Limb (tissue), 2 donors: Measurements from ENCODE around the gene SLC4A5.

Experiments
- DNase-seq, 2 donors: peaks; one replicate each; pipeline ENCODE4 v3.0.0-alpha.2; 2016; ENCODE audit errors: extremely low spot score in 2 of 2

The SLC4A5 gene, protein sequence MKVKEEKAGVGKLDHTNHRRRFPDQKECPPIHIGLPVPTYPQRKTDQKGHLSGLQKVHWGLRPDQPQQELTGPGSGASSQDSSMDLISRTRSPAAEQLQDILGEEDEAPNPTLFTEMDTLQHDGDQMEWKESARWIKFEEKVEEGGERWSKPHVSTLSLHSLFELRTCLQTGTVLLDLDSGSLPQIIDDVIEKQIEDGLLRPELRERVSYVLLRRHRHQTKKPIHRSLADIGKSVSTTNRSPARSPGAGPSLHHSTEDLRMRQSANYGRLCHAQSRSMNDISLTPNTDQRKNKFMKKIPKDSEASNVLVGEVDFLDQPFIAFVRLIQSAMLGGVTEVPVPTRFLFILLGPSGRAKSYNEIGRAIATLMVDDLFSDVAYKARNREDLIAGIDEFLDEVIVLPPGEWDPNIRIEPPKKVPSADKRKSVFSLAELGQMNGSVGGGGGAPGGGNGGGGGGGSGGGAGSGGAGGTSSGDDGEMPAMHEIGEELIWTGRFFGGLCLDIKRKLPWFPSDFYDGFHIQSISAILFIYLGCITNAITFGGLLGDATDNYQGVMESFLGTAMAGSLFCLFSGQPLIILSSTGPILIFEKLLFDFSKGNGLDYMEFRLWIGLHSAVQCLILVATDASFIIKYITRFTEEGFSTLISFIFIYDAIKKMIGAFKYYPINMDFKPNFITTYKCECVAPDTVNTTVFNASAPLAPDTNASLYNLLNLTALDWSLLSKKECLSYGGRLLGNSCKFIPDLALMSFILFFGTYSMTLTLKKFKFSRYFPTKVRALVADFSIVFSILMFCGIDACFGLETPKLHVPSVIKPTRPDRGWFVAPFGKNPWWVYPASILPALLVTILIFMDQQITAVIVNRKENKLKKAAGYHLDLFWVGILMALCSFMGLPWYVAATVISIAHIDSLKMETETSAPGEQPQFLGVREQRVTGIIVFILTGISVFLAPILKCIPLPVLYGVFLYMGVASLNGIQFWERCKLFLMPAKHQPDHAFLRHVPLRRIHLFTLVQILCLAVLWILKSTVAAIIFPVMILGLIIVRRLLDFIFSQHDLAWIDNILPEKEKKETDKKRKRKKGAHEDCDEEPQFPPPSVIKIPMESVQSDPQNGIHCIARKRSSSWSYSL

DNA sequence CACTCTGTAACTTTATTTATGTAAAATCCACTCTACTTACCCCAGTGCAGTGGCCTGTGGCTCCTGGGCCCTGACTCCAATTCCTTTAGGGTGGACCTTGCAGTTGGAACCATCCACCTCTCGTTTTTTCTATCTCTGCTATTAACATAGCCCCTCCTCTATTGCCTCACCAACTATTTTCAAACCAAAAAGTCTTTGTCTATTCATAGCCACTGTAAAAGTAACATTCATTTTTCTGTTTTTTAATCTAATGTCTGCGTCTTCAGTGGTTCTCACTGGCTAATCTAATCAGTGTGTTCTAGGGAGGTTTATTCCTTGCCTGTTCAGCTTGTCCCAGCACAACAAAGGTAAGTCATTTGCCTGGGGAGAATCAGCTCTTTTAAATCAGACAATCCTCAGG, at the start of gene SLC4A5:
Gene SLC4A5, minus strand, starts transcription at position 101 of the 400 bp plus-strand sequence. CDS start 28,393 bp downstream, outside the sequence.
- no peak for DNase-seq

DNA sequence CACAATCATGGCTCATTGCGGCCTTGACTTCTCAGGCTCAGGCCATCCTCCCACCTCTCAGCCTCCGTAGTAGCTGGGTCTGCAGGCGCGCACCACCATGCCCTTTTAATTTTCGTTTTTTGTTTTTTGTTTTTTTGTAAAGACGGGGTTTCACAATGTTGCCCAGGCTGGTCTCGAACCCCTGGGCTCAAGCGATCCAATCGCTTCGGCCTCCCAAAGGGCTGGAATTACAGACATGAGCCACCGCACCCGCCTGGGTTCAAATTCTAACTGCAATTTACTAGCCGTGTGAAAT, 49.2 kb upstream of the SLC4A5 start:
- DNase-seq: no peak

DNA sequence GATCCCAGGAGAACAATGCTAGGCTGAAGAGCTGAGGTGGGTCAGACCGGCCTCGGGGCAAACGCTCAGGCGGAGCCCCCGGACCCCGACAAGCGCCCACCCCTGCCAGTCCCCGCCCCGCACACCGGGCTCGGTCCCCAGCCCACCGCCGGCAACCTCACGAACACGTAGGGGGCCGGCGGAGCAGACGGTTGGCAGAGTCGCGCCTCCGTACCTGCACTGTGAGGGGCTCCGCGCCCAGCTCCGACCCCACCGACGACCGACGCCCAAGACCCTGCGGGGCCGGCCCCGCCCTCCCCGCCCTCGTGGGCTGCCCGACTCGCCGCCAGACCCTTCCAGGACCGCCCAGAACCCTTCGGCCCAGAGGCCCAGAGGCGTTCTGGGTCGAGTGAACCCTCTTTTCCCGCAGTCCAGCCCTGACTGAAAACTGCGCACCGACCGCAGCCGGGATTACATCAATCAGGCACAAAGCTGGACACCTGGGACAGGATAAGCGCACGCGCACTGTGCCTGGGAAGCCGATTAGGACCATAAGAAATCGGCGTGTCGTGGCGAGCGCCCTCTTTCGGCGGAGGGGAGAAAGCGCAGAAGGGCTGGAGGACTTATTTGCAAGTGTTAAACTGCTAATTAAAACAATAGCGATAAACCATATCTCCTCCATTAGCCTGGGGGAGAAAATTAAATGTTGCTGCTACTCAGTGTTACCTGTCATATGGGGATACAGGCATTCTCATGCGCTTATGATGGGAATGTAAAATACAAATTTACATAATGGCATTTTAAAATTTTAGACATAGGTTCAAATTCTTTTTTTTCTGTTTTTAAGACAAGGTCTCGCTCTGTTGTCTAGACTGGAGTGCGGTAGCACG, 48.6 kb upstream of the SLC4A5 start:
- peak; percentile 92 to 97 for DNase-seq

DNA sequence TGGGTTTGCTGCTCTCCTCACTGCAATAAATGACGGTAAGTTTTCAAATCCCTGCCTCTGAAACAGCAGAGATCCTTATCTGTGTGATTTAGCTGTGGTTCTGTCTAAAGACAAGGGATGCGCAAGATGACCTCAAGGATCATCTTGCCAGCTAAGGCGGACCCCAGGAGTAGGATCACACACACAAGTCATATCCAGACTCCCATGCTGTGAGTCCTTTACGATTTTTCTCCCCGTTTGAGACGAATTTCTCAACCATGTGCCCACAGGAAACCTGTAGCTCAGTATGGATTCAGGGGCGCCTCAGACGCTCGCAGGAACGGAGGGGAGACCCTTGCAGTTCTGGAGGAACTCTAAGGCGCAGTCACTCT, 48.0 kb upstream of the SLC4A5 start:
- no peak for DNase-seq

DNA sequence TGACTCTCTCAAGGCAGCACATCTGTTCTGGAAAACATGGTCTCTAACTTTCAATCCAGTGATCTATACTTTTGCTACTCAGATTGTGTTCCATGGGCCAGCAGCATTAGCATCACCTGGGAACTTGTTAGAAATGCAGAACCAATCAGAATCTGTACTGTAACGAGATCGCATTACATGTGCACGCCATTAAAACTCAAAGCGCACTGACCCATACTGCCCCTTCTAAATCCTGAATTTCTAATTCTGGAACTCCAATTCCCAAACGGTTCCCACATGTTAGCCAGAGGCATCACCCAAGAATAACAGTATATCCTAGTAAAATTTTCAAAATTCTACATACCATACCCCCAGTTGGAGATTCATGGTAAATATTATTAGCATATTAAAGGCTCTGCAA, 47.4 kb upstream of the SLC4A5 start:
- no peak for DNase-seq

DNA sequence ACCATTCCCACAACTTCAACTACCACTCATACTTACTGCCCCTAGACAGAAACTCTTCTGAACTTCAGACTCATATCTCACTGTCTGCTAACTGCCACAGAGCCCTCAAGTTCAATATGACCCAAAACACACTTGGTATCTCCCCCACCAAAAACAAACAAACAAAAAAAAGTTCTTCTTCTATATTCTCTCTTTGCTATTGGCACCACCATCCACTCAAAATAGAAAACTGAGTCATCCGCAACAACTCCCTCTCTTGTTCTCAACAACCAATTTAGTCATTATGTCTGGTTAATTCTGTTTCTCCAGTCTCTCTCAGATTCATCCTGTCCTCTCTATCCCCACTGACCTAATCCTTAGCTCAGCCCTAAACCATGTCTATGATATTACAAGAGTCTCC, 44.1 kb upstream of the SLC4A5 start:
- no peak for DNase-seq

DNA sequence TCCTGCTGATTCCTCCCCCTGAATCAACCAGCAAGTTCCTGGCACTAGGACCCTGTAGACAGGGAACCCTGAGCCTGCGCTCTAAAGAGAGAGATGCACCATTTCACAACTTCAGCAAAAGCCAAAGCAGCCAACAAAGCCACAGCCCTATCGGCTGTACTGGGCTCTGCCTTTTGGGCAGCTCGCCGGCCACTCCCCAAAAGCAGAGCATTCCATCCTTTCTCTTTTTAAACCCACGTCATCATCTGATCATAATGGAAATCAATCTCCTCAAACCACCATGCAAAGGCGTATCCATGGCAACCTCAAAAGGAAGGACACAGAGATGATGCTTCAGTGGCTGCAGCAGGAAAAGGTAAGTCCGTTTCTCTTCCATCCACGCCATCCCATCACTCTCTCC, 42.2 kb upstream of the SLC4A5 start:
- peak in 1 of 2 donors; percentile 37 for DNase-seq

DNA sequence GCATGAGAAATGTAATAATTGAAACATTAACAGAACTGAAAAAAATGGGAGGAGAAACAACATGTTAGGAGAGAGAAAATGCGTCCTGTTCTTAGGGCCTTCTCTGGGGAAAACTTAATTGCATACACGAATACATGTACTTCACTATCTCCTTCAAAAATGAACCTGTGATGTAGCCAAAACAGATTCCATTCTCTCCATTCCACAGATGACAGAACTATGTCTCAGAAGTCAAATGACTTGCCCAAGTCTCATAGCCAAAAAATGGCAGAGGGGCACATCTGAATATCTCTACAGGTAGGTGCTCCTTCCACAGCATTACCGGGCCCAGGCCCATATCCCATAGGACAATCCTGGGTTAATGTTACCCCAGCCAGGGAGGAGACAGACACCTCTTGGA, 40.8 kb upstream of the SLC4A5 start:
- no peak for DNase-seq

DNA sequence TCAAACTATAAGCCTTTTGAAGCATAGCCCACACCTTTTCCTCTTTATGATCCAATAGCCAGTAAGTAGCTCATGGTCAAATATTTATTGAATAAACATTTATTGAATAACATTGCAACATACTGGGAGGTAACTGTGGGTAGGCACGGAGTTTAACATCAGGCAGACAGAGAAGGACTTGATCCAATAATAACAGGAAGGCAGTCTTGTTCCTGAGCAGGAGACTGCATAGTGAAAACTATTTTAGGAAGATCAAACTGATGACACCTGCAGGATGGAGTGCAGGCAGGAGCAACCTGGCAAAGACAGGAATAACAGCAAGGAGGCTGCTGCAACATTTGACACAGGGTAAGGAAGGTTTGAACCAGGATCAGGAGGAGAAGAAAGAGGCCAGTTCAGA, 40.0 kb upstream of the SLC4A5 start:
- DNase-seq: no peak

DNA sequence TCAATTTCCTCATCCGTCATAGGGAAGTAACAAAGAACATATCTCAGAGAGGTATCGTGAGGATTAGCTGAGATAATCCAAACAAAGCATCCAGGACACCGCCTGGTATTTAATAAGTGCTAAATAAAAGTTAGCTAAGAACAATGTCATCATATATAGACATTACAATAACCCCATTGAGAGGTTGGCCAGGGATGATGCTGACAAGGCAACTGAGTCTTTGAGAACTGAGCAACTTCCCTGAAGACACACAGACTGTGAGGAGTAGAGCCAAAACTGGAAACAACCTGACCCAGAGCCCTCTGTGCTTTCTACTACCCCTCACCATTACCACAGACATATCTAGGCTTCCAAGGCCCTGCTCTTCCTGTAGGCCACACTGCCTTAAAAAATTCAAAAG, 38.5 kb upstream of the SLC4A5 start:
- no peak for DNase-seq

DNA sequence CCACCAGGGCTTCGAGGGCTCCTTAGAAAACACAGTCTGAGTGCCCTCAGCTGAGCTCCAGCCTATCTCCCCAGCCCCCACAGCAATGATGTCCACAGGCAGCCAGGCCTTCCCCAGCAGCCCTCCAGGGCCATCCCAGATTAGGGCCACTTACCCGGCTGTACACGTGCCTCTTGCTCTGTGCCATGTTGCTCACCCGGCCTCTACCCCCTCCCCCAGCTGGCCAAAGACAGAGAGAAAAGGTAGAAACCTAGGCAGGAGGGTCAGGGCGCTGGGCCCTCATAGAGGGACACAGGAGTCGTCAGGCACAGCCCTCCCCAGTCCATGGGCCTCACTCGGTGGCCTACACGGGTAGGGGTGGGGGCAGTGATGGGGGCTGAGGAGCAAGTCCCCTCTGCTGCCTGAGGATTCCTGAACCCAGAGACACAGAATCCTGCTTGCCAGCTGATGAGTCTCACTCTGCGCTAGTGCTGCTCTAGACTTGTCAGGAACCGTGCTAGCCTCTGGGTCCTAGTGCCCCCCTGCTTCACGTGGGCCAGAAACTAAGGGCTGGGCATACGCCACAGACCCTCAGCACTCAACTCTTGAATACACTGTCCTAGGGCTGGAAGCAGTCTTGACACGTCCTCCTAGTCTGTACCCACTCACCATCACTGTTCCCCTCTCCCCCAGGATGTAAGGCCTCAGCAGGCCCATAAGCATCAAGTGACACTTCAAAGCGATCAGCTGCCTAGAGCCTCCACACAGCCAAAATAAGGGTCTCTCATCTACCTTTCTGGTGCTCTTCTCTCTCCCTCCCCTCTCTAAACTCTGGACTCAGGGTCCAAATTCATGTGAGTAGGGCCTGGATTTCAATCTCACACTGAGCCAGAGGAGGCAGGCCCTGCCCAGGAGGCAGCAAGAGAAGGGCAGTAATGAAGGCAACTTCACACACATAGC, 36.9 kb upstream of the SLC4A5 start, which contains the start of gene DCTN1:
Gene DCTN1, minus strand, starts transcription at position 461 of the 939 bp plus-strand sequence. Its CDS starts 274 bp downstream, at position 187.
- DNase-seq: peak; percentile 48 to 67

DNA sequence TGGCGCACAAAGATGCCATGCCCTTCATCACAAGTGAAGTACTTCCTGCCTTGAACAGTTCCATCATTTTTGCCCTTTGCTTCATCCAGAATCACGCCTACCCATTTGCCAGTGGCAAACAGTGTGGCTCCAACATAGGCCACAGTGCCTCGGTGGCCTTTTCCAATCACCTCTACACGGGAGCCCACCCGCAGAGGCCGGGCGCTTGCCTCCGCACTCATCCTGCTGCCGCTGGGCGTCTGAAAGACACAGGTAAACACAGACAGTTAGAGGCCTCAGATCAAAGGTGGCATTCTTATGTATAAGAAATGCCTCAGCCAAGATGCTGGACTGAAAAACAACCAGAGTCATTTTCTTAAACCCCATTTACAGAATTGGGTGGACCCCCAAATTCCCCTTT, 34.8 kb upstream of the SLC4A5 start:
- no peak for DNase-seq

DNA sequence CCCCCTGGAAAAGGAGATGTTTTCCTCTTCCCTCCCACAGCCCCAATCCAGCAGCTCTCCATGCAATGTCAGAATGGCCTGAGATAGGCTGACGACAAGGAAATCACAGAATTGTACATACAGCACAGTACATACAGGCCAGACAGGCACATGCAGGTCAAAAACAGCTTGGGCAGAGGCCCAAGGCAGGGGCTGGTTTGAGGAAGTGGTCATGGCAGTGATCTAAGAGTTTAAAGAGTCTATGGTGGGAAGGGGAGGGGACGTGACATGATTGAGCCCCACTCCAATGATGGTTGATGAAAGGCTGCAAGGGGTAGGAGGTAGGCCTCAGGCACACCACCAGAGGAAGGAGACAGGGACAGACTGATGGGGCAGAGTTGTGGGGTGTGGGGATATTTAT, 32.6 kb upstream of the SLC4A5 start:
- DNase-seq: no peak

DNA sequence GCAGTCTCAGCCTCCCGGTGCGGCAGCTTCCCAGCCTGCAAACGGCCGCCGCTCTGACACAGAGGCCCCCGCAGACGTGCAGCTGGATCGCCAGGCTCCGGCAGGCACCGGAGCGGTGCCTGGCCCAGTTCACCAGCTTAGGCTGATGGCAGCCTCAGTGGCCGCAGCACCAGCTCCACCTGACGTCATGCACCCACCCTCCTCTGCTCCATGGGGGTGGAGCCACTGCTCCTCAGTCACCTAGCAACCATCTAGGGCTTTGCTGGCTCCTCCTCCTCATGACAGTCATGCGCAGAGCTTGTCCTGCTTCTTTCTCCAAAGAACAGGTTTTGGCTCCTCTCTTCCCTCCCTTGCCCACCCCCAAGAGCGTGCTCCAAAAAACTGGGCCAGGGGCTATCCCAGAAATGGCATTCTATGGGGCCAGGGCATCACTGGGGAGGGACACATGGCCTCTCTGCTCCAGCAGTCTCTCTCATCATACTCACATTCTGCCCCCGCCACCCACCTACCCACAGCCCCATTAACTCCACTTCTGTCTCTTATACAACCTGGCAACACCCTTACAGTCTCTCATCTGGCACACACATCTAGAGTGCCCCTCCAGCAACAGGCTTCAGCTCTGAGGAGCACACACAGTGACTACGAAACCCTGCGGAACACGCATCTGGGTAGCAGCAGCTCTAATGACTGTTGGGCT, 31.4 kb upstream of the SLC4A5 start:
- DNase-seq: peak; percentile 80 to 85

DNA sequence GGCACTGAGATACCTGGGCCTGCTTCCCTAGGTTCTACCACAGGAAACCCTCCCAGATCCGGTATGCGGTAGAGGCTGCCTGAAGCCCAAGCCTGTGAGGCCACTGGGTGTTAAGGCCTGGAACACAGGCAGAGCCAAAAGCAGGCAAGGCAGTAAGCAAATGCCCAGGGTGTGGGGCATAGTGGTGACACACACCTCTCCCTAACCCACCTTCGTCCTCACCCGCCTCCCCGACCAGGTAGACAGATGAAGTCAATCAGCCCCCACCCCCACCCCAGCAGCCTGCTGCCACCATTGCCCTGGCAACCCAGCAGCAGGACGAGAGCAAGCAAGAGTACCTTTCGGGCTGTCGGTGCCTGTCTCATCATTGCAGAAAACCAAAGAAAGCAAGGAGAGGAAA, 30.8 kb upstream of the SLC4A5 start:
- peak in 1 of 2 donors; percentile 40 for DNase-seq

DNA sequence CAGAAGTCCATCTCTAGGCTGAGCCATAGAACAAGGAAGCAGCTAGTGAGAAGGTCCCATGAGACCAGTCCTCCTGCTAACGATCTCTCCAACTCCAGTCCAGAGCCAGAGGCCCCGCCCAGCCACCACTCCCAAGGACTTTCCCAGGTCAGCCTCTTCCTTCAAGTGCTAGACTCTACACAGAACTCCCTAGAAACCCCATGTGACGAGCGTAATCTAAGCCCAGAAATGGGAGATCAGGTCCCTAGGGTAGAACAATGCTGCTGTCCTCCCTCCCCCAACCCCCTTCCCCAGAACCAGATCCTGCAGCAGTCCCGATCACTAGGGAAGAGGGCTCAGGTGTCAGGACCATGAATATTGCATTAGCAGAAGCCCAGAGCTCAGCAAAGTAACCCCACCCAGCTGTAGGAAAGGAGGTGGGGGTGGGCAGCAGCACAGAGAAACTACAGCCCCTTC, 30.0 kb upstream of the SLC4A5 start:
- peak in 1 of 2 donors; percentile 32 for DNase-seq

DNA sequence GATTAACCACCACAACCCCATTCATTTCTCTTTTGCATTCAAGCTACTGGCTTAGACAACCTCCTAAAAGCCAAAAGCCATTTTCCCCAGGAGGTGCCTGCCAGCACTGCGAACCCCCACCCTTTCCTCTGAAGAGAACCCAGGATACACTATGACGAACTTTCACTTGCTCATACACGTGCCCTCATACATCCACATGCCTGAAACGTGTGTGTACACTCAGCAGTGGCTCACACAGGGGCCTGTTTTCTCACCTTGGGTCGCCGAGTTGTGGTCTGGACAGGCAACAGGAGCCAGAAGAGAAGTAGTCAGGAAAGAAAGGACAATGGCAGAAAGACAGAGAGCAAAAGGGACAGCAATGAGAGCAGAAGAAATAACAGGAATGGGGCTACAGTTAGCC, 29.5 kb upstream of the SLC4A5 start:
- no peak for DNase-seq

DNA sequence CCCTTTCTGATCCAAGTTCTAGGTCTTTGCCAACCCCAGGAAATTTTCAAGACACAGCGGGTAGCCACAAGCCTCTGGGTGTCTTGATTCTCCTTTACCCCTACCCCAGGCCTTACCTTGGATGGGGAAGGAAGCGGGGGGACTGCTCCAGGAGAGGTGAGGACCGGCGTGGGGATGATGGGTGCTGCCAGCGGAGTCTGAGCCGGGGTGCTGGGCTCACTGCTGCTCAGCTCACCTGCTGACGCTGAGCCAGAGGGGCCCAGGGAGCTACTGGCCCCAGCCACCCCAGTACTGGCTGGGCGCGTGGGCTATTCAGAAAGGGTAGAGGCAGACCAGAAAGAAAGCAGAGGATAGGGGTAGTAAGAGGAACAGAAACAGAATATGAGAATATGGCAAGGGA, 28.2 kb upstream of the SLC4A5 start:
- no peak for DNase-seq

DNA sequence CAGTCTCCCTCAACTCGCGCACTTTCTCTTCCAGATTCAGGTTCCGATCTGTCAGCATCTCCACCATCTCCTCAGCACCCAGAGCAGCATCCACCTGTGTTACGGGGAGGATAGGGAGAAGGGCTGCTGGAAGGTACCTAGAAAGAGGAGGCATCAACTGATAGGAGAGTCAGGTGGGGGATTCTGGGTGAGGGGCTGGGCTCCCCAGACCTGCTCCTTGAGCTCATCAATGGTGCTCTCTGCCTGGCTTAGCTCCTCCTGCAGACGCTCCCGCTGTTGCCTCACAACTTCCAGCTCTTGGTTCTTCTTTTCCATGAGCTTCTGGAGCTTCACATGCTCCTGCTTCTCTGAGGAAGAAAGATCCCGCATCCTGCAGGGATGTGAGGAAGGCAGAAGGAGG, 26.8 kb upstream of the SLC4A5 start:
- DNase-seq: no peak
